GM23338 (cell line): ENCODE measurements around the gene ST6GALNAC3.

ENCODE experiments used
- CREB1 ChIP-seq: fragments of 250-450 bp; sonication (Bioruptor Pico); IDR thresholded peaks from 2 replicates; pipeline ENCODE4 v1.5.0; 2020; ENCODE audit warnings: low read depth, mild to moderate bottlenecking, moderate library complexity
- ETS1 ChIP-seq: IDR thresholded peaks from 2 replicates; pipeline ENCODE4 v1.6.1; 2016; ENCODE audit warnings: antibody characterized with exemption
- EZH2 ChIP-seq: fragments of 200-600 bp; sonication (generic); IDR thresholded peaks from one replicate; pipeline ENCODE4 v1.8.0; 2017; ENCODE audit warnings: antibody characterized with exemption, mild to moderate bottlenecking, low read depth; ENCODE audit not compliant: unreplicated experiment
- EZH2phosphoT487 ChIP-seq: fragments of 200-600 bp; sonication (generic); IDR thresholded peaks from one replicate; pipeline ENCODE4 v1.8.1; 2018; ENCODE audit warnings: antibody characterized with exemption; ENCODE audit not compliant: unreplicated experiment
- JUNB ChIP-seq: IDR thresholded peaks from one replicate; pipeline ENCODE4 v1.6.1; 2016; ENCODE audit warnings: antibody characterized with exemption; ENCODE audit not compliant: unreplicated experiment
- NANOG ChIP-seq: IDR thresholded peaks from 2 replicates; pipeline ENCODE4 v1.6.1; 2016; ENCODE audit warnings: antibody characterized with exemption, borderline replicate concordance
- POLR2AphosphoS5 ChIP-seq: IDR thresholded peaks from 2 replicates; pipeline ENCODE4 v1.6.1; 2016; ENCODE audit warnings: antibody characterized with exemption, low read depth
- STAT1 ChIP-seq: IDR thresholded peaks from one replicate; pipeline ENCODE4 v1.6.1; 2016; ENCODE audit warnings: antibody characterized with exemption; ENCODE audit not compliant: unreplicated experiment
- ZNF114 ChIP-seq: fragments of 250-450 bp; sonication (Bioruptor Pico); IDR thresholded peaks from 2 replicates; pipeline ENCODE4 v1.5.0; 2020; ENCODE audit warnings: mild to moderate bottlenecking, moderate library complexity
- ZNF331 ChIP-seq: fragments of 250-450 bp; sonication (Bioruptor Pico); IDR thresholded peaks from 2 replicates; pipeline ENCODE4 v1.5.0; 2020; ENCODE audit warnings: low read depth, mild to moderate bottlenecking, moderate library complexity
- TF ChIP-seq, protein P1 (sequence below), 2 experiments: fragments of 200-600 bp in 1 of 2; sonication (generic) in 1 of 2; conservative IDR thresholded peaks; 2 replicates each; pipeline versions ENCODE4 v1.5.1 to v1.6.1; 2016 to 2017; ENCODE audit warnings: antibody characterized with exemption in 2 of 2, low read depth in 2 of 2, mild to moderate bottlenecking in 2 of 2, moderate library complexity in 1 of 2
- TF ChIP-seq, protein P2 (sequence below): IDR thresholded peaks from one replicate; pipeline ENCODE4 v1.6.1; 2018; ENCODE audit warnings: antibody characterized with exemption; ENCODE audit not compliant: unreplicated experiment
- TF ChIP-seq, protein P3 (sequence below): fragments of 250-450 bp; sonication (Bioruptor Pico); IDR thresholded peaks from 2 replicates; pipeline ENCODE4 v1.5.0; 2020; ENCODE audit warnings: mild to moderate bottlenecking, moderate library complexity

- TF ChIP-seq, protein P1, sequence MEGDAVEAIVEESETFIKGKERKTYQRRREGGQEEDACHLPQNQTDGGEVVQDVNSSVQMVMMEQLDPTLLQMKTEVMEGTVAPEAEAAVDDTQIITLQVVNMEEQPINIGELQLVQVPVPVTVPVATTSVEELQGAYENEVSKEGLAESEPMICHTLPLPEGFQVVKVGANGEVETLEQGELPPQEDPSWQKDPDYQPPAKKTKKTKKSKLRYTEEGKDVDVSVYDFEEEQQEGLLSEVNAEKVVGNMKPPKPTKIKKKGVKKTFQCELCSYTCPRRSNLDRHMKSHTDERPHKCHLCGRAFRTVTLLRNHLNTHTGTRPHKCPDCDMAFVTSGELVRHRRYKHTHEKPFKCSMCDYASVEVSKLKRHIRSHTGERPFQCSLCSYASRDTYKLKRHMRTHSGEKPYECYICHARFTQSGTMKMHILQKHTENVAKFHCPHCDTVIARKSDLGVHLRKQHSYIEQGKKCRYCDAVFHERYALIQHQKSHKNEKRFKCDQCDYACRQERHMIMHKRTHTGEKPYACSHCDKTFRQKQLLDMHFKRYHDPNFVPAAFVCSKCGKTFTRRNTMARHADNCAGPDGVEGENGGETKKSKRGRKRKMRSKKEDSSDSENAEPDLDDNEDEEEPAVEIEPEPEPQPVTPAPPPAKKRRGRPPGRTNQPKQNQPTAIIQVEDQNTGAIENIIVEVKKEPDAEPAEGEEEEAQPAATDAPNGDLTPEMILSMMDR (conservative IDR thresholded peaks at IDR 0.05; ENCODE audit: low read depth in 2 of 2): no peak
- TF ChIP-seq POLR2AphosphoS5: no peak
- no peak for TF ChIP-seq EZH2phosphoT487
- TF ChIP-seq CREB1: no peak
- TF ChIP-seq ETS1: no peak
- TF ChIP-seq JUNB: no peak
- no peak for TF ChIP-seq ZNF331 (CRISPR knock-in tag)
- TF ChIP-seq, protein P2, sequence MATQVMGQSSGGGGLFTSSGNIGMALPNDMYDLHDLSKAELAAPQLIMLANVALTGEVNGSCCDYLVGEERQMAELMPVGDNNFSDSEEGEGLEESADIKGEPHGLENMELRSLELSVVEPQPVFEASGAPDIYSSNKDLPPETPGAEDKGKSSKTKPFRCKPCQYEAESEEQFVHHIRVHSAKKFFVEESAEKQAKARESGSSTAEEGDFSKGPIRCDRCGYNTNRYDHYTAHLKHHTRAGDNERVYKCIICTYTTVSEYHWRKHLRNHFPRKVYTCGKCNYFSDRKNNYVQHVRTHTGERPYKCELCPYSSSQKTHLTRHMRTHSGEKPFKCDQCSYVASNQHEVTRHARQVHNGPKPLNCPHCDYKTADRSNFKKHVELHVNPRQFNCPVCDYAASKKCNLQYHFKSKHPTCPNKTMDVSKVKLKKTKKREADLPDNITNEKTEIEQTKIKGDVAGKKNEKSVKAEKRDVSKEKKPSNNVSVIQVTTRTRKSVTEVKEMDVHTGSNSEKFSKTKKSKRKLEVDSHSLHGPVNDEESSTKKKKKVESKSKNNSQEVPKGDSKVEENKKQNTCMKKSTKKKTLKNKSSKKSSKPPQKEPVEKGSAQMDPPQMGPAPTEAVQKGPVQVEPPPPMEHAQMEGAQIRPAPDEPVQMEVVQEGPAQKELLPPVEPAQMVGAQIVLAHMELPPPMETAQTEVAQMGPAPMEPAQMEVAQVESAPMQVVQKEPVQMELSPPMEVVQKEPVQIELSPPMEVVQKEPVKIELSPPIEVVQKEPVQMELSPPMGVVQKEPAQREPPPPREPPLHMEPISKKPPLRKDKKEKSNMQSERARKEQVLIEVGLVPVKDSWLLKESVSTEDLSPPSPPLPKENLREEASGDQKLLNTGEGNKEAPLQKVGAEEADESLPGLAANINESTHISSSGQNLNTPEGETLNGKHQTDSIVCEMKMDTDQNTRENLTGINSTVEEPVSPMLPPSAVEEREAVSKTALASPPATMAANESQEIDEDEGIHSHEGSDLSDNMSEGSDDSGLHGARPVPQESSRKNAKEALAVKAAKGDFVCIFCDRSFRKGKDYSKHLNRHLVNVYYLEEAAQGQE: no peak
- TF ChIP-seq STAT1: no peak
- no peak for TF ChIP-seq EZH2
- TF ChIP-seq NANOG: no peak
- no peak for TF ChIP-seq ZNF114 (CRISPR knock-in tag)
- TF ChIP-seq, protein P3, sequence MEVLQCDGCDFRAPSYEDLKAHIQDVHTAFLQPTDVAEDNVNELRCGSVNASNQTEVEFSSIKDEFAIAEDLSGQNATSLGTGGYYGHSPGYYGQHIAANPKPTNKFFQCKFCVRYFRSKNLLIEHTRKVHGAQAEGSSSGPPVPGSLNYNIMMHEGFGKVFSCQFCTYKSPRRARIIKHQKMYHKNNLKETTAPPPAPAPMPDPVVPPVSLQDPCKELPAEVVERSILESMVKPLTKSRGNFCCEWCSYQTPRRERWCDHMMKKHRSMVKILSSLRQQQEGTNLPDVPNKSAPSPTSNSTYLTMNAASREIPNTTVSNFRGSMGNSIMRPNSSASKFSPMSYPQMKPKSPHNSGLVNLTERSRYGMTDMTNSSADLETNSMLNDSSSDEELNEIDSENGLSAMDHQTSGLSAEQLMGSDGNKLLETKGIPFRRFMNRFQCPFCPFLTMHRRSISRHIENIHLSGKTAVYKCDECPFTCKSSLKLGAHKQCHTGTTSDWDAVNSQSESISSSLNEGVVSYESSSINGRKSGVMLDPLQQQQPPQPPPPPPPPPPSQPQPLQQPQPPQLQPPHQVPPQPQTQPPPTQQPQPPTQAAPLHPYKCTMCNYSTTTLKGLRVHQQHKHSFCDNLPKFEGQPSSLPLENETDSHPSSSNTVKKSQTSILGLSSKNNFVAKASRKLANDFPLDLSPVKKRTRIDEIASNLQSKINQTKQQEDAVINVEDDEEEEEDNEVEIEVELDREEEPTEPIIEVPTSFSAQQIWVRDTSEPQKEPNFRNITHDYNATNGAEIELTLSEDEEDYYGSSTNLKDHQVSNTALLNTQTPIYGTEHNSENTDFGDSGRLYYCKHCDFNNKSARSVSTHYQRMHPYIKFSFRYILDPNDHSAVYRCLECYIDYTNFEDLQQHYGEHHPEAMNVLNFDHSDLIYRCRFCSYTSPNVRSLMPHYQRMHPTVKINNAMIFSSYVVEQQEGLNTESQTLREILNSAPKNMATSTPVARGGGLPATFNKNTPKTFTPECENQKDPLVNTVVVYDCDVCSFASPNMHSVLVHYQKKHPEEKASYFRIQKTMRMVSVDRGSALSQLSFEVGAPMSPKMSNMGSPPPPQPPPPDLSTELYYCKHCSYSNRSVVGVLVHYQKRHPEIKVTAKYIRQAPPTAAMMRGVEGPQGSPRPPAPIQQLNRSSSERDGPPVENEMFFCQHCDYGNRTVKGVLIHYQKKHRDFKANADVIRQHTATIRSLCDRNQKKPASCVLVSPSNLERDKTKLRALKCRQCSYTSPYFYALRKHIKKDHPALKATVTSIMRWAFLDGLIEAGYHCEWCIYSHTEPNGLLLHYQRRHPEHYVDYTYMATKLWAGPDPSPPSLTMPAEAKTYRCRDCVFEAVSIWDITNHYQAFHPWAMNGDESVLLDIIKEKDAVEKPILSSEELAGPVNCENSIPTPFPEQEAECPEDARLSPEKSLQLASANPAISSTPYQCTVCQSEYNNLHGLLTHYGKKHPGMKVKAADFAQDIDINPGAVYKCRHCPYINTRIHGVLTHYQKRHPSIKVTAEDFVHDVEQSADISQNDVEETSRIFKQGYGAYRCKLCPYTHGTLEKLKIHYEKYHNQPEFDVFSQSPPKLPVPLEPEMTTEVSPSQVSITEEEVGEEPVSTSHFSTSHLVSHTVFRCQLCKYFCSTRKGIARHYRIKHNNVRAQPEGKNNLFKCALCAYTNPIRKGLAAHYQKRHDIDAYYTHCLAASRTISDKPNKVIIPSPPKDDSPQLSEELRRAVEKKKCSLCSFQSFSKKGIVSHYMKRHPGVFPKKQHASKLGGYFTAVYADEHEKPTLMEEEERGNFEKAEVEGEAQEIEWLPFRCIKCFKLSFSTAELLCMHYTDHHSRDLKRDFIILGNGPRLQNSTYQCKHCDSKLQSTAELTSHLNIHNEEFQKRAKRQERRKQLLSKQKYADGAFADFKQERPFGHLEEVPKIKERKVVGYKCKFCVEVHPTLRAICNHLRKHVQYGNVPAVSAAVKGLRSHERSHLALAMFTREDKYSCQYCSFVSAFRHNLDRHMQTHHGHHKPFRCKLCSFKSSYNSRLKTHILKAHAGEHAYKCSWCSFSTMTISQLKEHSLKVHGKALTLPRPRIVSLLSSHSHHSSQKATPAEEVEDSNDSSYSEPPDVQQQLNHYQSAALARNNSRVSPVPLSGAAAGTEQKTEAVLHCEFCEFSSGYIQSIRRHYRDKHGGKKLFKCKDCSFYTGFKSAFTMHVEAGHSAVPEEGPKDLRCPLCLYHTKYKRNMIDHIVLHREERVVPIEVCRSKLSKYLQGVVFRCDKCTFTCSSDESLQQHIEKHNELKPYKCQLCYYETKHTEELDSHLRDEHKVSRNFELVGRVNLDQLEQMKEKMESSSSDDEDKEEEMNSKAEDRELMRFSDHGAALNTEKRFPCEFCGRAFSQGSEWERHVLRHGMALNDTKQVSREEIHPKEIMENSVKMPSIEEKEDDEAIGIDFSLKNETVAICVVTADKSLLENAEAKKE (CRISPR knock-in tag): no peak
Observed at GRCh38 chr1:76122271-76122670, 47.7 kb downstream of the ST6GALNAC3 start.
